Endothelial cell (in vitro differentiated cells): ENCODE results near the gene SGMS1. TPM values are rescaled to one million over a fixed set of nuclear protein-coding genes. Genes with fewer than 3 reads are reported as not detected.

Source experiments
- DNase-seq: peaks from one replicate; pipeline ENCODE4 v3.0.0; 2021; ENCODE audit warnings: low spot score
- H3K27ac Mint-ChIP-seq: one replicate; pipeline ENCODE4 v1.8.0; 2021; ENCODE audit warnings: mixed read lengths, inconsistent platforms; ENCODE audit not compliant: unreplicated experiment
- H3K27me3 Mint-ChIP-seq: one replicate; pipeline ENCODE4 v1.8.0; 2021; ENCODE audit warnings: mild to moderate bottlenecking, moderate library complexity, mixed read lengths, inconsistent platforms; ENCODE audit not compliant: unreplicated experiment
- H3K36me3 Mint-ChIP-seq: one replicate; pipeline ENCODE4 v1.8.0; 2021; ENCODE audit warnings: mild to moderate bottlenecking, low read depth, mixed read lengths, inconsistent platforms; ENCODE audit not compliant: unreplicated experiment
- H3K4me1 Mint-ChIP-seq: one replicate; pipeline ENCODE4 v1.8.0; 2021; ENCODE audit warnings: mild to moderate bottlenecking, mixed read lengths, inconsistent platforms; ENCODE audit not compliant: unreplicated experiment
- H3K4me3 Mint-ChIP-seq: one replicate; pipeline ENCODE4 v1.8.0; 2021; ENCODE audit warnings: mild to moderate bottlenecking, mixed read lengths, inconsistent platforms; ENCODE audit not compliant: unreplicated experiment
- H3K9me3 Mint-ChIP-seq: one replicate; pipeline ENCODE4 v1.8.0; 2021; ENCODE audit warnings: mixed read lengths, inconsistent platforms; ENCODE audit not compliant: unreplicated experiment
- CTCF ChIP-seq: fragments of 200-600 bp; sonication (generic); IDR thresholded peaks from one replicate; pipeline ENCODE4 v1.5.0; 2021; ENCODE audit warnings: antibody characterized with exemption; ENCODE audit not compliant: unreplicated experiment
- total RNA-seq: library from RNA; stranded (reverse); fragmentation: NEBNext Ultra II Directional; extraction: Animal tissue kit (Norgen Biotek cat#: 25700); gene quantifications from one replicate; pipeline ENCODE4 v1.2.1, GENCODE V29; 2021; ENCODE audit not compliant: unreplicated experiment

The SGMS1 gene
- total RNA-seq, 1 donor from 2014 or later, result 12.4 TPM

GRCh38 chr10:50421026-50421719 is 202.6 kb downstream of the SGMS1 start:
- TF ChIP-seq CTCF, result peak; percentile 73
- Mint-ChIP-seq H3K36me3 (no peaks in the 10 kb centered on the region), H3K27me3 (no peaks in the 10 kb centered on the region), H3K4me3 (no peak overlapping the region), H3K4me1 (peaks cover 17% of the 10 kb centered on the region), H3K9me3 (no peaks in the 10 kb centered on the region), H3K27ac (no peak overlapping the region)
- DNase-seq, result peak; percentile 37

GRCh38 chr10:50420196-50420595 is 203.6 kb downstream of the SGMS1 start:
- H3K27me3 Mint-ChIP-seq, result no peaks in the 10 kb centered on the region
- no peak for TF ChIP-seq CTCF
- H3K4me3 Mint-ChIP-seq, result no peak overlapping the region
- peaks cover 17% of the 10 kb centered on the region for H3K4me1 Mint-ChIP-seq
- no peak overlapping the region for H3K27ac Mint-ChIP-seq
- no peaks in the 10 kb centered on the region for H3K36me3 Mint-ChIP-seq
- no peak for DNase-seq
- H3K9me3 Mint-ChIP-seq, result no peaks in the 10 kb centered on the region

GRCh38 chr10:50419756-50420155 is 204.0 kb downstream of the SGMS1 start:
- no peak overlapping the region for H3K27ac Mint-ChIP-seq

GRCh38 chr10:50419091-50419490 is 204.7 kb downstream of the SGMS1 start:
- Mint-ChIP-seq H3K27me3 (no peaks in the 10 kb centered on the region), H3K4me1 (peaks cover 17% of the 10 kb centered on the region), H3K9me3 (no peaks in the 10 kb centered on the region), H3K27ac (no peak overlapping the region), H3K36me3 (no peaks in the 10 kb centered on the region), H3K4me3 (no peak overlapping the region)
- TF ChIP-seq CTCF, result no peak
- no peak for DNase-seq

More at GRCh38 chr10:50419756-50420155, 204.0 kb downstream of the SGMS1 start:
- DNase-seq, result no peak
- H3K4me1 Mint-ChIP-seq, result peaks cover 17% of the 10 kb centered on the region
- H3K36me3 Mint-ChIP-seq, result no peaks in the 10 kb centered on the region
- no peak for TF ChIP-seq CTCF
- no peak overlapping the region for H3K4me3 Mint-ChIP-seq
- H3K27me3 Mint-ChIP-seq, result no peaks in the 10 kb centered on the region
- H3K9me3 Mint-ChIP-seq, result no peaks in the 10 kb centered on the region
